Peyer's patch (tissue), 4 donors: Measurements from ENCODE around the gene ACOX3.

Experiments used
- CTCF ChIP-seq, 6 experiments: fragments of 450-650 bp in 4 of 6; fragments of 200-600 bp in 2 of 6; sonication (generic) in 1 of 6; IDR thresholded peaks; one replicate each; pipeline ENCODE4 v1.5.1; 2017 to 2019; ENCODE audit warnings: antibody characterized with exemption in 6 of 6, mild to moderate bottlenecking in 3 of 6, moderate library complexity in 1 of 6
- POLR2A ChIP-seq, 2 donors: fragments of 450-650 bp; IDR thresholded peaks; one replicate each; pipeline ENCODE4 v1.5.1; 2017; ENCODE audit warnings: antibody characterized with exemption in 2 of 2, mild to moderate bottlenecking in 2 of 2, moderate library complexity in 2 of 2

GRCh38 chr4:8332891-8333331 lies 107.6 kb downstream of the ACOX3 start:
- TF ChIP-seq CTCF (IDR thresholded peaks at IDR 0.05) (no peak), POLR2A (IDR thresholded peaks at IDR 0.05) (no peak)
